ENCODE measurements around the gene LIPT2. TPM values are rescaled to one million over a fixed set of nuclear protein-coding genes. Genes with fewer than 3 reads are reported as not detected.
A peak's percentile ranks its signal among the peaks of the same experiment; 100 is the strongest.

The LIPT2 gene
- total and polyA plus RNA-seq, 4 donors: 2.3 to 7.9 (median 5.9) TPM

- Histone ChIP-seq H3K4me1 (ENCODE audit: control insufficient read depth in 4 of 4, insufficient read depth in 4 of 4, low read length in 3 of 4) (peaks cover 0 to 9% (median 2%) of the 10 kb centered on the region in 4 donors), H3K9ac (ENCODE audit: low read depth in 1 of 2, low read length in 2 of 2) (peak overlapping the region in 1 of 2 donors; percentile 61), H3K36me3 (ENCODE audit: control insufficient read depth in 4 of 4, insufficient read depth in 3 of 4, low read depth in 1 of 4, low read length in 3 of 4) (no peaks in the 10 kb centered on the region), H3K4me3 (ENCODE audit: low read depth in 1 of 3, low read length in 3 of 3) (no peak overlapping the region), H3K27ac (ENCODE audit: low read depth in 1 of 2, low read length in 2 of 2) (no peak overlapping the region), H3K9me3 (ENCODE audit: control insufficient read depth in 4 of 4, low read length in 3 of 4) (no peaks in the 10 kb centered on the region), H3K27me3 (ENCODE audit: control insufficient read depth in 4 of 4, insufficient read depth in 4 of 4, low read length in 3 of 4) (no peaks in the 10 kb centered on the region)
- 88% methylated on average over 4 of the region's 4 CpGs for WGBS
- DNase-seq (ENCODE audit: low spot score): no peak
- no peak for TF ChIP-seq TAF1 (conservative IDR thresholded peaks at IDR 0.05)
- TF ChIP-seq ZBTB33 (IDR thresholded peaks at IDR 0.05): no peak
- TF ChIP-seq HNF4G (IDR thresholded peaks at IDR 0.05): no peak
- TF ChIP-seq RAD21 (IDR thresholded peaks at IDR 0.05): no peak
- TF ChIP-seq GABPA (IDR thresholded peaks at IDR 0.05 in 1 of 2, conservative IDR thresholded peaks at IDR 0.05 in 1 of 2): no peak
Measured at GRCh38 chr11:74468058-74468457, 25.5 kb downstream of the LIPT2 start.

- WGBS: 19% methylated on average over 62 of the region's 62 CpGs
- Histone ChIP-seq H3K27ac (ENCODE audit: low read depth in 1 of 2, low read length in 2 of 2) (peak within 1 kb of the TSS in 1 of 2 donors; percentile 4), H3K9ac (ENCODE audit: low read depth in 1 of 2, low read length in 2 of 2) (peak within 1 kb of the TSS in 1 of 2 donors; percentile 61), H3K4me3 (ENCODE audit: low read depth in 1 of 3, low read length in 3 of 3) (peak within 1 kb of the TSS; percentile 44 to 55 (median 50)), H3K36me3 (ENCODE audit: control insufficient read depth in 4 of 4, insufficient read depth in 3 of 4, low read depth in 1 of 4, low read length in 3 of 4) (no peaks in the 10 kb centered on the region), H3K9me3 (ENCODE audit: control insufficient read depth in 4 of 4, low read length in 3 of 4) (no peaks in the 10 kb centered on the region), H3K27me3 (ENCODE audit: control insufficient read depth in 4 of 4, insufficient read depth in 4 of 4, low read length in 3 of 4) (no peaks in the 10 kb centered on the region), H3K4me1 (ENCODE audit: control insufficient read depth in 4 of 4, insufficient read depth in 4 of 4, low read length in 3 of 4) (peaks cover 0 to 16% (median 2%) of the 10 kb centered on the region in 4 donors)
- TF ChIP-seq EGR1 (IDR thresholded peaks at IDR 0.05; ENCODE audit: low read depth in 2 of 2) (no peak), MAX (IDR thresholded peaks at IDR 0.05) (no peak), YY1 (IDR thresholded peaks at IDR 0.05) (no peak), ATF3 (IDR thresholded peaks at IDR 0.05) (no peak)
- peak; percentile 73 for DNase-seq (ENCODE audit: low spot score)
Measured at GRCh38 chr11:74466916-74467885, 26.3 kb downstream of the LIPT2 start, which contains the start of gene KCNE3. KCNE3 (minus strand) TSS chr11:74467549; CDS start chr11:74457563, 9,986 bp downstream.

- WGBS: 68% methylated on average over 2 of the region's 2 CpGs
- Histone ChIP-seq H3K9ac (ENCODE audit: low read depth in 1 of 2, low read length in 2 of 2) (no peak overlapping the region), H3K4me3 (ENCODE audit: low read depth in 1 of 3, low read length in 3 of 3) (no peak overlapping the region), H3K27me3 (ENCODE audit: control insufficient read depth in 4 of 4, insufficient read depth in 4 of 4, low read length in 3 of 4) (no peaks in the 10 kb centered on the region), H3K9me3 (ENCODE audit: control insufficient read depth in 4 of 4, low read length in 3 of 4) (no peaks in the 10 kb centered on the region), H3K27ac (ENCODE audit: low read depth in 1 of 2, low read length in 2 of 2) (no peak overlapping the region), H3K4me1 (ENCODE audit: control insufficient read depth in 4 of 4, insufficient read depth in 4 of 4, low read length in 3 of 4) (peaks cover 0 to 33% (median 7%) of the 10 kb centered on the region in 4 donors), H3K36me3 (ENCODE audit: control insufficient read depth in 4 of 4, insufficient read depth in 3 of 4, low read depth in 1 of 4, low read length in 3 of 4) (no peaks in the 10 kb centered on the region)
- TF ChIP-seq FOXA2 (IDR thresholded peaks at IDR 0.05): no peak
- no peak for TF ChIP-seq RAD21 (IDR thresholded peaks at IDR 0.05)
- TF ChIP-seq YY1 (IDR thresholded peaks at IDR 0.05): no peak
- TF ChIP-seq REST (IDR thresholded peaks at IDR 0.05): no peak
- no peak for TF ChIP-seq FOXA1 (IDR thresholded peaks at IDR 0.05)
- no peak for TF ChIP-seq HNF4A (conservative IDR thresholded peaks at IDR 0.05)
- TF ChIP-seq GABPA (IDR thresholded peaks at IDR 0.05 in 1 of 2, conservative IDR thresholded peaks at IDR 0.05 in 1 of 2): no peak
- no peak for TF ChIP-seq JUND (IDR thresholded peaks at IDR 0.05)
- no peak for TF ChIP-seq RXRA (IDR thresholded peaks at IDR 0.05)
- TF ChIP-seq HNF4G (IDR thresholded peaks at IDR 0.05): no peak
- TF ChIP-seq NR2F2 (IDR thresholded peaks at IDR 0.05): no peak
- no peak for TF ChIP-seq MAX (IDR thresholded peaks at IDR 0.05)
- TF ChIP-seq EGR1 (IDR thresholded peaks at IDR 0.05; ENCODE audit: low read depth in 2 of 2): no peak
- TF ChIP-seq ZBTB33 (IDR thresholded peaks at IDR 0.05): no peak
- no peak for TF ChIP-seq TAF1 (conservative IDR thresholded peaks at IDR 0.05)
- TF ChIP-seq SP1 (IDR thresholded peaks at IDR 0.05): no peak
- no peak for DNase-seq (ENCODE audit: low spot score)
Measured at GRCh38 chr11:74465291-74465708, 28.2 kb downstream of the LIPT2 start.
